ENCODE results near the gene XIRP1.

XIRP1 gene

DNA sequence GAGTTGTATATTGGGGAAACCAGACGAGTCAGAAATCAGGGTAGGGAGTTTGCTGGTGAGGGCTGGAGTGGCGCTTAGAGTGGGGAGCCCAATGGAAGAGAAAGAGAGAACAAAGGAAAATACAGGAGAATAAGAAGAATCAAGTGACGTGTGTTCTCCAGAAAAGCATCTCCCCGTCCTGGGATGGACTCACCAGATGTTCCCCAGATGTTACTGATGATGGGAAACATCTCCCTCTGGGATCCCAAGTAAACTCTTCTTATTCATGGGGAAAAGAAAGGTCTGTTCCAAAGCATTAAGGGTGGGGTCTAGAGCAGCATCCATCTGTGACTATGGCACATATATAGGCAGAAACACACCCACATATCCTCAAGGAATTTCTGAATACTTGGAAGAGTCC is 36.0 kb downstream of the XIRP1 start:
- TF ChIP-seq CTCF (IDR thresholded peaks at IDR 0.05; ENCODE audit: control insufficient read depth, extremely low read depth, insufficient read depth): no peak
- no peak overlapping the region for H3K4me3 ChIP-seq (ENCODE audit: low read depth, low read length)
- DNase-seq (ENCODE audit: low read depth): no peak

DNA sequence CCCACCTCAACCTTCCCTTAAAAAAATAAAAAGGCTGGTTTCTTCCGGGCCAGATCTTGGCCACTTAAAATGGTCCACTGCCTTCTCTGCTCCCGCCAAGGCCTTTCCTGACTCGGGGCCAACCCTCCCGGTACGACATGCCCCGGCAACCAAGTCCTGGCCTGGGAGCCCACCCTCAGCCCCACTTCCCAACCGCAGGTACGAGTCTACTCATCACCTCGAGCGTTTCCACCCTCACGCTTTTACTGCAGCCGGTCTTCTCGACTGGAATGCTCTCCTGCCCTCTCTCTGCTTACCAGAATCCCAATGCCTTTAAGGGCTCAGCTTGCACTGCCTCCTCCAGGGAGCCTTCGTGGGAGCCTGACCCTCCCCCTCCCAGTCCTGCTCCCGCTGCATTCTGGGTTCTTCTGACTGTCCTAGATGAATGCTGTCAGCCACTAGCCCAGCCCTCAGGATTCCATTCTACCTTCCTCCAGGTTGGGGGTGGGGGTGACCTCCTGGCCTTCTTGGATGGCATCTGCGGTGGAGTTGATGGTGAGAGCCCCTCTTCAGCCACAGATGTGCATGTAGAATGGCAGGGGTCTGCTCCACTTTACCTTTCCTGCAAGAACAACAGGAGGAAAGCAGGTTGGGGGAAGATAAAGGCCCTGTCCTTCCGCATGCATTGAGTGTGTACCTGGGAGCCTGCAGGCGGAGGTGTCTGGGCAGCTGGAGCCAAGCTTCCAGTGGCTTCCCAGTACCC is 37.9 kb downstream of the XIRP1 start:
- no peak for TF ChIP-seq CTCF (IDR thresholded peaks at IDR 0.05; ENCODE audit: control insufficient read depth, extremely low read depth, insufficient read depth)
- no peak for DNase-seq (ENCODE audit: low read depth)
- H3K4me3 ChIP-seq (ENCODE audit: low read depth, low read length): no peak overlapping the region

DNA sequence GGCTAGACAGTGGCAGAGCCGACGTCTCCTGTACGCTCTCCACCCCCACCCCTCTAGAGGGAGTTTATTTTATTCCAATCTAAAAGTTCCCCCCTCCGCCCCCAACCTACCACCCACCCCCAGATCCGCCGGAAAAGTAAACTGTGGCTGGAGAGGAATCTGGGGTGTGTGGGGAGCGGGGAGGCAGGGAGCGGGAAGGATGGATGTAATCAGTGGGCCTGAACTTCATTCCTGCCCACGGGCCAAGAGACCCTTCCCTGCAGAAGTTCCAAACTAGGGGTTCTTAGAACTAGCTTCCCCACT is 38.5 kb downstream of the XIRP1 start:
- peak overlapping the region; percentile 35 for H3K4me3 ChIP-seq (ENCODE audit: low read depth, low read length)
- no peak for DNase-seq (ENCODE audit: low read depth)
- no peak for TF ChIP-seq CTCF (IDR thresholded peaks at IDR 0.05; ENCODE audit: control insufficient read depth, extremely low read depth, insufficient read depth)

DNA sequence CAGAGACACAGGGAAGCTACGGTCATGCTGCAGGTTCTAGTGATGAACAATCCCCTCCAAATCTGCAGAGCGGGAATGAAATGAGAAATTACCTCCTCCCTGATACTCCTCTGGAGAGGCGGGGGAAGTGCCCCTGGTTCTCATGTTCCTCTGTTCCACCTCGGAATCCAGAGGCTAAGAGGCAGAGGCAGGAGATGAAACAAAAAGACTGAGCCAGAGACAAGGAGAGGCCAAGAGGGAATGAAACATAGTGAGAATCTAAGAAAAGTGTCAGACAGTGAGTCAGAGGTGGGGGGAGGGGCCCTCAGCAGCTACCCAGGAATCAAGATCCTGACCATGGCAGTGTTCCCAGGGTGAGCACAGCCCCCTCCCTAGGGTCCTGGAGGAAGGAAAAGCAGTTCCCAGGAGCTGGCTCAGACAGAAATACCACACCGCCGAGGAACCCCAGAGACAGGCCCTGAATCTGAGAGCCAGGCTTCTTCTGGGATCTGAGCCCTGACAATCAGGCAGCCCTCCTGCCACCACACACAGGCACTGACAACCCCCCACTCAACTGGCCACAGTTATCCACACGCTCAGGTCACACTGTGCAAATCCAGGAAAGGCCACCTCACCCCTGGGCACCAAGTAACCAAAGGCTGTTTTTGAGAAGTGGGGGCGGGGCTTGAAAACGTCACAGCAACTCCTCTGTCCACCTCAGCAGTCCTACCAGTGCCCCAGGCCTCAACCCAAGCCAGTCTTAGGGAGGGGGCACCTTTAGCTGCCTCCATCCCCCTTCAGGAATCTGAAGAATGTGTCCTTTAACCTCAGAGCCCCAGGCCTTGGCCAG is 41.4 kb downstream of the XIRP1 start:
- H3K4me3 ChIP-seq (ENCODE audit: low read depth, low read length): peak overlapping the region; percentile 86
- peak; percentile 62 for DNase-seq (ENCODE audit: low read depth)
- no peak for TF ChIP-seq CTCF (IDR thresholded peaks at IDR 0.05; ENCODE audit: control insufficient read depth, extremely low read depth, insufficient read depth)

- TF ChIP-seq CTCF (IDR thresholded peaks at IDR 0.05; ENCODE audit: control insufficient read depth, extremely low read depth, insufficient read depth): no peak
- peak overlapping the region; percentile 86 for H3K4me3 ChIP-seq (ENCODE audit: low read depth, low read length)
- DNase-seq (ENCODE audit: low read depth): no peak
These were observed 42.1 kb downstream of the XIRP1 start for GRCh38 chr3:39150148-39150802.

- no peak overlapping the region for H3K4me3 ChIP-seq (ENCODE audit: low read depth, low read length)
- TF ChIP-seq CTCF (IDR thresholded peaks at IDR 0.05; ENCODE audit: control insufficient read depth, extremely low read depth, insufficient read depth): no peak
- no peak for DNase-seq (ENCODE audit: low read depth)
These were observed 42.8 kb downstream of the XIRP1 start for GRCh38 chr3:39149498-39150147.
